ENCODE data around the gene NSMCE3.

The NSMCE3 gene

GRCh38 chr15:29269485-29270168 is at the start of gene NSMCE3:
Gene NSMCE3 (minus strand): TSS chr15:29269822. CDS start chr15:29269705, 117 bp downstream.
- peak; percentile 69 to 87 (median 78) for DNase-seq

DNA sequence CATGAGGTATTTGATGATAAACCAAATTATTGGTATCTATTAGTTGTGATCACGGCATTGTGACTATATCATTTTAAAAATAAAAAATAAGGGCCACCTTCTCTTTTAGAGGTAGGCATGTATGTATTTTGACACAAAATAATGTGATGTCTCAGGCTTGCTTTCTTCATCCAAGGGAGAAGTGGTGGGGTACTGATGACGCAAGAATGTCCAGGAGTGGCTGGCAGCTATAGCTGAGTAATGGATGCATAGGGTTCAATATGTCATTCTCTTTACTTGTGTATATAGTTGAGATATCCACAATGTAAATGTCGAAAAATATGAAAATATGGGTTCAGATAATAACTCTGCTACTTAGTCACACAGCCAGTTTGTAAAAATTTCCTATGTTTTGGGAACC is 46.8 kb upstream of the NSMCE3 start:
- no peak for DNase-seq

GRCh38 chr15:29312387-29312786 is 42.8 kb upstream of the NSMCE3 start:
- no peak for DNase-seq

DNA sequence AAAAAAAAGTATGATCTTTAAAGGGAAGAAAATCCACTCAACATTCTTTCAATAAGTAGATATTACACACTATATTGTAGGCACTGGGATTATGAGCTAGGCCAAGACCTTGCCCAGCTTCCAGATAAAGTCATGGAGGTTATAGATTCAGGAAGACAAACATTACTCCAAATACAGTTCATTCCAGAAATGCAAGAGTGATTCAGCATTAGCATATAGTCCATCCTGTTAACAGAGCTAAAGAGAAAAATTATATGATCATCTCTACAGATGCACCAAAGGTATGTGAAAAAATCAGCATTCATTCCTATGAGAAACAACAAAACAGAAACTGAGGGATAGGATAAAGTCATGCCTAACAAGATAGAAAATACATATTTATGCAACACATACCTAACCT is 42.1 kb upstream of the NSMCE3 start:
- no peak for DNase-seq

- DNase-seq: no peak
Observed at GRCh38 chr15:29309139-29309538, 39.5 kb upstream of the NSMCE3 start.

GRCh38 chr15:29308299-29308698 is 38.7 kb upstream of the NSMCE3 start:
- no peak for DNase-seq

DNA sequence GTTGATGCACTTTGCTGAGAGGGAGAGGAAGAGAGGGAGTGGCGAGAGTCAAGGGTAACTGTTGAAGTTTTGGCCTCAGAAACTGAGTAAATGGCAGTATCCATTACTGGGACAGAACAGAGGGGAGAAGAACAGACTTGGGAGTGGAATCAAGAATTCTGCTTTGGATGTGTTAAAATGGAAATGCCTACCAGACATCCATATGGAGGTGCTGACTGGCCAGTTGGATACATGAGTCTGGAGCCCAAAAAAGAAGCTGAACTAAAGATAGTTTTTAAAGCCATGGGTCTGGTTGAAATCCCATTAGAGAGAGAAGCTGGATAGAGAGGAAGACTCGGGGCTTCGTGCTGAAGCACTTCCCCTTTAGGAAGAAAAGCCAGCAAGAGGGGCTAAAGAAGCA is 35.9 kb upstream of the NSMCE3 start:
- no peak for DNase-seq

DNA sequence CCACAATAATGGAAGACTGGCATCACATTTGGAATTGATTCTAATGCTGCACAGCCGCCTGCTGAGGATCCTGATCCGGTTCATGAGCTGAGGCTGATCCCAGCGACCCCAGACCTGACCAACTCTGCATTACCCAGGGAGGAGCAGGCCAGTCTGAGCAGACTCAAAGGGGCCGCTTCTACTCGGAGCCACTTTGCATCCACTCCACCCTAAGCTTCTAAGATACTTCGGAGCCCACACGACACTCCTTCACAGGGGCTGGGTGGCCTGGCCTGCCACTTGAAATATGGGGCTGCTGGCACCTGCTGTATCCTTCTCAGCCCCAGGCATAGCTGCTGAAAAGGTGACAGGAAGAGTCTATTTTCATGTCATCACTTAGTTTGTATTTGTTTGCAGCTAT is 33.2 kb upstream of the NSMCE3 start:
- no peak for DNase-seq

- no peak for DNase-seq
Observed at GRCh38 chr15:29299784-29300183, 30.2 kb upstream of the NSMCE3 start.

GRCh38 chr15:29299331-29299730 is 29.7 kb upstream of the NSMCE3 start:
- no peak for DNase-seq

DNA sequence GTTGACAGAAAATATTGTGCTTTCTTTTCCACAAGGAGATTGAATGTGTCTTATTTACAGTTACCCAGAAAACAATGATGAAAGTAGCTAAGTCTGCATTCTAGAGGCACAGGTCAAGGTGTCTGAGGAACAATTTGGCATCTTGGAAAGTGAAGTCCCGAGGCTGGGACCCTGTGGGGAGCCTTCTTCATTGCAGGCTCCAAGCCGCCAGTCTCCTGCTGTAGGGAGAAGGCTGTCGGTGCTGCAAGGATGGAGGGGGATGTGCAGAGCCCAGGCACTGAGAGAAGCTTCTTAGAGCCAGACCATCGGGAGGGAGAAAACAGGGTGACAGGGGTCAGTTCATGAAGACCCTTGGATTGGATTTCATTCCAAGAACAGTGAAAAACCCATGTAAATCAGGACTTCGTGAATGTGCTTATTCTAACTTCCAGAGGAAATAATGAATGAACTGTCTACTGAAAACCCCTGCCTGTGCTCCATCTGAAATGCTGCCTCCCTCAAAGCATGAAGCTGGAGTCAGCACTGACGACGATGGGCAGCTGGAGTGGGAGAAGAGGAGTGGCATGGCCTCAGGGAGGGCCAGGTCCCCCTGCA is 25.2 kb upstream of the NSMCE3 start:
- DNase-seq: no peak

DNA sequence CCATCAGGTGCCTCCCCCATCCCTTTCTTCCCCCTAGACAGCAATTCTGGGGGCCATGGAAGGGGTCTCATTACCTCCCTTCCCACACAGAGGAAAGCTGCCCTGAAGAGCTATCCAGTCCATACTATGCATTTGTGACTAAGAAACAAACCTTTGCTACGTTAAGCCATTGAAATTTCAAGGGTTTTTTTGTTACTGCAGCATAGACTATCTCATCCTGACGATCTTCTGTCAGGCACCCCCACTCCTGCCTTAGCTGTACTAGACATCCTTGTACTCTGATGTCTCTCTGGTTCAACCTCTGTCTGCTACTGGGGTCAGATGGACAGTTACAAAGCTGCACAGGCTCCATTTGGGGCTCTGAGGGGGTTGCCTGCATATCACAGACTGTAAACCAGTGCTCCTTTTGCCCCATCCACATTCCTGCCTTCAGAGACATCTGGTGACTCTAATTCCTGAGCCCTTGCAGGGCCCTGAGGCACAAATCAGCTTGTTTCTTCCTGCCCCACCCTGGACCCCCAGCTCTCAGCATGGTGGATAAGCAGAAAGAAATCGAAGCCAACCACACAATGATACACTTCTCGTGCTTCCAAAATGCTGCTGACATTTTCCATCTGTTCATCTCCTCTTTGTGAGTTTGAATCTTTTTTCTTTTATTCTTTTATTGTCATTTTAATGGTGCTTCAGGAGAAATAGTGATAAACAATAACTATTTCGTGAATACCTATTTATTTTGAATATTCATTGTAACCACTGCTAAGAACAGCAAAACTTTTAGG is 21.6 kb upstream of the NSMCE3 start:
- no peak for DNase-seq

- no peak for DNase-seq
Observed at GRCh38 chr15:29289173-29289572, 19.6 kb upstream of the NSMCE3 start.

DNA sequence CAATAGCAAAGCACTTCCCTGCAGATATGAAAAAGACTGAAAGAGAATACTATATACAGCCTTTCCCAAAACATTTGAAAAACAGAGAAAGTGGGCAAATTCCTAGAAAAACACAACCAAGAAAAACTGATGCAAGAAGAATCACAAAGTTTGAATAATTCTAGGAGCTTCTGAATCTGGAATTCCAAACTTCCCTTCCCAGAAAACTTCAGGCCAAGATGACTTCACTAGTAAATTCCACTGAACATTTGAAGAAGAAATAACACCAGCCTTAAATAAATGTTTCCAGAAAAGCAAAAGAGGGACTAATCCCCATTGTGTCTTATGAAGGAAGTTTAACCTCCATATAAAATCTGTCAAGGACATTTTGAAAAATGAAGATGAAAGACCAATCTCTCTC is 15.8 kb upstream of the NSMCE3 start:
- DNase-seq: no peak

DNA sequence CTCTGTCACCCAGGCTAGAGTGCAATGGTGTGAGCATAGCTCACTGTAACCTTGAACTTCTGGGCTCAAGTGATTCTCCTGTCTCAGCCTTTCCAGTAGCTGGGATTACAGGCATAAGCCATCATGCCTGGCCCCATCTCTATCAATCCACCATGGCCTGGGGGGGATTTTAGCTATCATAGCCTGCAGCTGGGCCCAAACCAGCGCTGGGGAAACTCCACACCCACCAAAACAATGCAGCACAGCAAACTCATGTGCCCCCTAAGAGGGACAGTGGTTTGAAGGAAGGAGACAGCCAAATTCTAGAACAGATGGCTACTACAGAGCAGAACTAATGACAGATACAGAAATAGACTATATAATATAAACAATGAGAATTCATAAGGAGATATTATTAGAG is 13.8 kb upstream of the NSMCE3 start:
- DNase-seq: no peak

GRCh38 chr15:29280514-29280913 is 10.9 kb upstream of the NSMCE3 start:
- no peak for DNase-seq

- DNase-seq: no peak
Observed at GRCh38 chr15:29278436-29279105, 8.9 kb upstream of the NSMCE3 start.

GRCh38 chr15:29276366-29276765 is 6.7 kb upstream of the NSMCE3 start:
- DNase-seq: no peak

DNA sequence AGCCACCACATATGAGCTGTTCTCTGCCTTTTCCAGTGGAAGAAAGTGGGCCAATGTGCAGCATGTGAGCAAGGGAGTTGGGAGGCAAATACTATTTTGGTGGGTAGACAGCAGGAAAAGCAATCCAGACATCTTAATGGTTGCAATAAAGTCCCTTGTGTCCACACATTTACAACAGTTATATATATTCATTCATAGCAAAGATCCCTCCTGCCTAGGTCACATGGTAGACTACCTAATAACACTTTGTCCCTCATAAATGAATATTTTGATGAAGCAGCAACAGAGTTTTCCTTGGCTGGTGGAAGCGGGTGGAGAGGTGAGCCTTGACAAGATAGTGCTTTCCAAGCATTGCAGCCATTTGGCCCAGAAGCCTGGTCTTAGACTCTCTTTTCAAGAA is 6.2 kb upstream of the NSMCE3 start:
- DNase-seq: no peak

- DNase-seq: no peak
Observed at GRCh38 chr15:29274946-29275345, 5.3 kb upstream of the NSMCE3 start.

- no peak for DNase-seq
Observed at GRCh38 chr15:29272219-29272618, 2.6 kb upstream of the NSMCE3 start.

GRCh38 chr15:29270976-29271375 is 1.4 kb upstream of the NSMCE3 start:
- DNase-seq: no peak

GRCh38 chr15:29270169-29270955 is 740 bp upstream of the NSMCE3 start:
- no peak for DNase-seq
